G401 (cell line): ENCODE results near the gene HINFP. TPM values are rescaled to one million over a fixed set of nuclear protein-coding genes. Genes with fewer than 3 reads are reported as not detected.
"Not testable (repeated sequence)": the region's sequence is repeated elsewhere in the genome, so short reads cannot be mapped to it uniquely, and the experiment has no call there.

Experiments used
- DNase-seq: peaks from one replicate; pipeline ENCODE4 v3.0.0-alpha.2; 2015; ENCODE audit warnings: low spot score
- in situ Hi-C: cut with HindIII; loops from 2 replicates; pipeline ENCODE4 v1.10.0; 2016; ENCODE audit warnings: low sequenced_read_pairs, mixed read lengths
- total RNA-seq: library from RNA; depleted of rRNA; stranded (reverse); fragments of >200 nt; shearing (Covaris generic); gene quantifications from 2 replicates; pipeline ENCODE4 v1.2.3, GENCODE V29; 2014

The HINFP gene
- total RNA-seq, 1 experiment from 2014 or later: 22.4 TPM

GRCh38 chr11:119147604-119148333, 26.4 kb downstream of the HINFP start:
- in situ Hi-C loops: no loop called here
- DNase-seq: peak; percentile 94

GRCh38 chr11:119148720-119149017, 27.3 kb downstream of the HINFP start:
- in situ Hi-C loops: no loop called here
- no peak for DNase-seq

- DNase-seq: peak; percentile 60
- in situ Hi-C loops: no loop called here
Observed at GRCh38 chr11:119149018-119149785, 27.8 kb downstream of the HINFP start, which contains the start of gene ABCG4. Gene ABCG4, plus strand, starts transcription at chr11:119149052. Its CDS starts 914 bp downstream, at chr11:119149966.

GRCh38 chr11:119149786-119150275, 28.5 kb downstream of the HINFP start:
- in situ Hi-C loops: no loop called here
- peak; percentile 23 for DNase-seq

GRCh38 chr11:119152043-119152442, 30.7 kb downstream of the HINFP start:
- no peak for DNase-seq
- in situ Hi-C loops: no loop called here

- in situ Hi-C loops: no loop called here
- DNase-seq: no peak
Observed at GRCh38 chr11:119152604-119153003, 31.2 kb downstream of the HINFP start.

GRCh38 chr11:119153049-119153818, 31.9 kb downstream of the HINFP start:
- DNase-seq: no peak
- in situ Hi-C loops: no loop called here

- in situ Hi-C loops: no loop called here
- DNase-seq: no peak
Observed at GRCh38 chr11:119154178-119154577, 32.8 kb downstream of the HINFP start.

GRCh38 chr11:119155733-119156492, 34.5 kb downstream of the HINFP start:
- no peak for DNase-seq
- in situ Hi-C loops: no loop called here

GRCh38 chr11:119156496-119156895, 35.1 kb downstream of the HINFP start:
- DNase-seq: no peak
- in situ Hi-C loops: no loop called here

- in situ Hi-C loops: no loop called here
- no peak for DNase-seq
Observed at GRCh38 chr11:119157063-119157462, 35.7 kb downstream of the HINFP start.

GRCh38 chr11:119158467-119158866, 37.1 kb downstream of the HINFP start:
- no peak for DNase-seq
- in situ Hi-C loops: no loop called here

GRCh38 chr11:119160151-119160550, 38.8 kb downstream of the HINFP start:
- no peak for DNase-seq
- in situ Hi-C loops: no loop called here

GRCh38 chr11:119161871-119162270, 40.5 kb downstream of the HINFP start:
- in situ Hi-C loops: no loop called here
- no peak for DNase-seq

GRCh38 chr11:119166368-119167076, 45.1 kb downstream of the HINFP start:
- in situ Hi-C loops: no loop called here
- DNase-seq: peak; percentile 73

GRCh38 chr11:119167077-119167458, 45.7 kb downstream of the HINFP start:
- DNase-seq, in situ Hi-C loops: not testable (repeated sequence)

GRCh38 chr11:119167933-119168332, 46.6 kb downstream of the HINFP start:
- no peak for DNase-seq
- in situ Hi-C loops: no loop called here

- peak; percentile 84 for DNase-seq
- in situ Hi-C loops: no loop called here
Observed at GRCh38 chr11:119168471-119169281, 47.3 kb downstream of the HINFP start, which contains the start of gene NLRX1. Gene NLRX1, plus strand, starts transcription at chr11:119168725. Its CDS starts 2,679 bp downstream, at chr11:119171404.
